GM21381 (cell line): ENCODE results near the gene FAHD1.

Experiments
- ATAC-seq: cut with Tn5 transposase; IDR thresholded peaks from one replicate; pipeline ENCODE4 v1.9.1; 2021; ENCODE audit warnings: mild to moderate bottlenecking, moderate library complexity; ENCODE audit not compliant: unreplicated experiment

Gene FAHD1

GRCh38 chr16:1878256-1878655 lies 51.2 kb downstream of the FAHD1 start:
- ATAC-seq, result no peak
